ENCODE results near the gene CRACDL. TPM values are rescaled to one million over a fixed set of nuclear protein-coding genes. Genes with fewer than 3 reads are reported as not detected.
A peak's percentile ranks its signal among the peaks of the same experiment; 100 is the strongest.

Gene CRACDL
- polyA plus RNA-seq, 2 donors: 9.1 to 15.8 TPM

DNA sequence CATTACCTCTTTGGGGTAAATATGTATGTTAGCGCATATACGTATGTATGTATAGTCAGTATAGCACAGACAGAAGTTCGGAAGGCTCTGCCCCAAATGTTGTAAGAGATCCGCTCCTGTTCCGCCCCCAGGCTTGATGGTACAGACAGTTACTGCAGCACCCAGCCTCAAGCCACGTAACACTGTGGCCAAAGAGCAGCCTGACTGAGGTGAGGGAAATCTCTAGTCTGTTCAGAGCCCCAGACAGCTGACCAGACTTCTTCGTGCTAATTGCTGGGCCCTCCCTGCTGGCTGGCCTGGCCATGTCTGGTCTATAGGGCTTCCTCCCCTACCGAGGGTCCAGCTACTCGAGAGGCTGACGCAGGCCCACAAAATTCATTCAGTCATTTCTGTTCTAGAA is 7.8 kb downstream of the CRACDL start:
- Histone ChIP-seq H3K4me3 (ENCODE audit: low read depth in 1 of 2, low read length in 2 of 2) (no peak overlapping the region), H3K9me3 (ENCODE audit: control insufficient read depth in 2 of 2, insufficient read depth in 1 of 2, low read depth in 1 of 2, low read length in 1 of 2) (peaks cover 0 to 2% of the 10 kb centered on the region in 2 donors), H3K27me3 (ENCODE audit: control insufficient read depth in 1 of 2, insufficient read depth in 2 of 2, low read length in 2 of 2) (no peaks in the 10 kb centered on the region), H3K4me1 (ENCODE audit: control insufficient read depth in 2 of 2, insufficient read depth in 2 of 2, low read length in 1 of 2) (peaks cover 2 to 3% of the 10 kb centered on the region in 2 donors), H3K27ac (ENCODE audit: low read depth in 2 of 2, low read length in 1 of 2) (no peak overlapping the region), H3K36me3 (ENCODE audit: control insufficient read depth in 2 of 2, insufficient read depth in 2 of 2, low read length in 1 of 2) (no peaks in the 10 kb centered on the region)
- WGBS, 2 donors: 91 to 92% methylated on average over 10 of the region's 10 CpGs

GRCh38 chr2:98927027-98927426 is 9.0 kb downstream of the CRACDL start:
- H3K27ac ChIP-seq (ENCODE audit: low read depth in 2 of 2, low read length in 1 of 2): no peak overlapping the region
- WGBS, 2 donors: 86 to 88% methylated on average over 13 of the region's 13 CpGs
- H3K27me3 ChIP-seq (ENCODE audit: control insufficient read depth in 1 of 2, insufficient read depth in 2 of 2, low read length in 2 of 2): no peaks in the 10 kb centered on the region
- peaks cover 0 to 2% of the 10 kb centered on the region in 2 donors for H3K9me3 ChIP-seq (ENCODE audit: control insufficient read depth in 2 of 2, insufficient read depth in 1 of 2, low read depth in 1 of 2, low read length in 1 of 2)
- H3K4me3 ChIP-seq (ENCODE audit: low read depth in 1 of 2, low read length in 2 of 2): no peak overlapping the region
- no peaks in the 10 kb centered on the region for H3K36me3 ChIP-seq (ENCODE audit: control insufficient read depth in 2 of 2, insufficient read depth in 2 of 2, low read length in 1 of 2)
- H3K4me1 ChIP-seq (ENCODE audit: control insufficient read depth in 2 of 2, insufficient read depth in 2 of 2, low read length in 1 of 2): peaks cover 2 to 3% of the 10 kb centered on the region in 2 donors

DNA sequence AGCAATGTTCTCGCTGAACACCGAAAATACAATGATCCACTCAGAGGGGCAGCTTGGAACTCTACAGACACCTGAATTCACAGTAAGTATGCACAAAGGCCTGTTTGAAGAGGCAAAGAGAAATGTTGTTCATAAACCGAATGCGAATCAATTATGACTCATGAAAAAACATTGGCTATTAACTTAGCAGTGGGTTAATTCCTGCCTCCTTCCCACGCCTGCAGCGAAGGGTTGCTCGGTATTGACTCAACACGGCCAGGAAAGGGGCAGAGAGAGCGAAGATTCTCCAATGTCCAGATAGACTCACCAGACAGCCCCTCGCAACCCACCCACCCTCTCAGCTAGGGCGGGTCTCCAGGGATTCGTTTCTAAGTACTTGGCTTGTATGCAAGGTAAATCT is 9.4 kb downstream of the CRACDL start:
- Histone ChIP-seq H3K27me3 (ENCODE audit: control insufficient read depth in 1 of 2, insufficient read depth in 2 of 2, low read length in 2 of 2) (no peaks in the 10 kb centered on the region), H3K4me3 (ENCODE audit: low read depth in 1 of 2, low read length in 2 of 2) (no peak overlapping the region), H3K9me3 (ENCODE audit: control insufficient read depth in 2 of 2, insufficient read depth in 1 of 2, low read depth in 1 of 2, low read length in 1 of 2) (peaks cover 0 to 2% of the 10 kb centered on the region in 2 donors), H3K36me3 (ENCODE audit: control insufficient read depth in 2 of 2, insufficient read depth in 2 of 2, low read length in 1 of 2) (no peaks in the 10 kb centered on the region), H3K27ac (ENCODE audit: low read depth in 2 of 2, low read length in 1 of 2) (no peak overlapping the region), H3K4me1 (ENCODE audit: control insufficient read depth in 2 of 2, insufficient read depth in 2 of 2, low read length in 1 of 2) (peaks cover 2 to 4% of the 10 kb centered on the region in 2 donors)
- WGBS, 2 donors: 66 to 78% methylated on average over 12 of the region's 12 CpGs

DNA sequence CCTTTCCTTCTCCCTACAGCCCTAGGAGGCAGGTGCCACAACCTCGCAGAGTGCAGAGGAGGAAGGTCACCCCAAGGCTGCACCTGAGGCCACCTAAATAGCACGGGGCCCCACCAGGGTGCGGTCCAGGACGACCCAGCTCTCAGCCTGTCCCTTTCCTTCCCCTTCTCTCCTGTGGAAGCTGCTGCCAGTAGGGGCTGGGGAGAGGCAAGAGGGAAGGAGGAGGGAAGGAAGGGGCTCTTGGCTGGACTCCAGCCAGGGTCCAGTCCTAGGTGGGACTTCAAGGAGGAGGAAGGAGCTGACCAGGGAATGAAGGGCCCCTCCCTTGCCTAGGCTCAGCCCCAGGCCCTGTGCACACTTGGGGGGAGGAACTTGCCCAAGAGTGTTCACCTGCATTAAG is 11.1 kb downstream of the CRACDL start:
- H3K27me3 ChIP-seq (ENCODE audit: control insufficient read depth in 1 of 2, insufficient read depth in 2 of 2, low read length in 2 of 2): no peaks in the 10 kb centered on the region
- peaks cover 5 to 10% of the 10 kb centered on the region in 2 donors for H3K4me1 ChIP-seq (ENCODE audit: control insufficient read depth in 2 of 2, insufficient read depth in 2 of 2, low read length in 1 of 2)
- H3K27ac ChIP-seq (ENCODE audit: low read depth in 2 of 2, low read length in 1 of 2): no peak overlapping the region
- WGBS, 2 donors: 52 to 69% methylated on average over 4 of the region's 4 CpGs
- no peak overlapping the region for H3K4me3 ChIP-seq (ENCODE audit: low read depth in 1 of 2, low read length in 2 of 2)
- no peaks in the 10 kb centered on the region for H3K36me3 ChIP-seq (ENCODE audit: control insufficient read depth in 2 of 2, insufficient read depth in 2 of 2, low read length in 1 of 2)
- H3K9me3 ChIP-seq (ENCODE audit: control insufficient read depth in 2 of 2, insufficient read depth in 1 of 2, low read depth in 1 of 2, low read length in 1 of 2): no peaks in the 10 kb centered on the region

- 90 to 95% methylated on average over 4 of the region's 4 CpGs for WGBS, 2 donors
- no peaks in the 10 kb centered on the region for H3K9me3 ChIP-seq (ENCODE audit: control insufficient read depth in 2 of 2, insufficient read depth in 1 of 2, low read depth in 1 of 2, low read length in 1 of 2)
- H3K27me3 ChIP-seq (ENCODE audit: control insufficient read depth in 1 of 2, insufficient read depth in 2 of 2, low read length in 2 of 2): no peaks in the 10 kb centered on the region
- H3K36me3 ChIP-seq (ENCODE audit: control insufficient read depth in 2 of 2, insufficient read depth in 2 of 2, low read length in 1 of 2): no peaks in the 10 kb centered on the region
- H3K4me3 ChIP-seq (ENCODE audit: low read depth in 1 of 2, low read length in 2 of 2): no peak overlapping the region
- H3K27ac ChIP-seq (ENCODE audit: low read depth in 2 of 2, low read length in 1 of 2): no peak overlapping the region
- H3K4me1 ChIP-seq (ENCODE audit: control insufficient read depth in 2 of 2, insufficient read depth in 2 of 2, low read length in 1 of 2): peaks cover 5 to 10% of the 10 kb centered on the region in 2 donors
These were observed 11.8 kb downstream of the CRACDL start for GRCh38 chr2:98924038-98924830.

GRCh38 chr2:98923244-98923940 is 12.6 kb downstream of the CRACDL start:
- H3K36me3 ChIP-seq (ENCODE audit: control insufficient read depth in 2 of 2, insufficient read depth in 2 of 2, low read length in 1 of 2): no peaks in the 10 kb centered on the region
- H3K27me3 ChIP-seq (ENCODE audit: control insufficient read depth in 1 of 2, insufficient read depth in 2 of 2, low read length in 2 of 2): no peaks in the 10 kb centered on the region
- WGBS, 2 donors: 84 to 93% methylated on average over 1 of the region's 1 CpG
- H3K4me1 ChIP-seq (ENCODE audit: control insufficient read depth in 2 of 2, insufficient read depth in 2 of 2, low read length in 1 of 2): peaks cover 5 to 10% of the 10 kb centered on the region in 2 donors
- no peak overlapping the region for H3K4me3 ChIP-seq (ENCODE audit: low read depth in 1 of 2, low read length in 2 of 2)
- no peak overlapping the region for H3K27ac ChIP-seq (ENCODE audit: low read depth in 2 of 2, low read length in 1 of 2)
- no peaks in the 10 kb centered on the region for H3K9me3 ChIP-seq (ENCODE audit: control insufficient read depth in 2 of 2, insufficient read depth in 1 of 2, low read depth in 1 of 2, low read length in 1 of 2)

DNA sequence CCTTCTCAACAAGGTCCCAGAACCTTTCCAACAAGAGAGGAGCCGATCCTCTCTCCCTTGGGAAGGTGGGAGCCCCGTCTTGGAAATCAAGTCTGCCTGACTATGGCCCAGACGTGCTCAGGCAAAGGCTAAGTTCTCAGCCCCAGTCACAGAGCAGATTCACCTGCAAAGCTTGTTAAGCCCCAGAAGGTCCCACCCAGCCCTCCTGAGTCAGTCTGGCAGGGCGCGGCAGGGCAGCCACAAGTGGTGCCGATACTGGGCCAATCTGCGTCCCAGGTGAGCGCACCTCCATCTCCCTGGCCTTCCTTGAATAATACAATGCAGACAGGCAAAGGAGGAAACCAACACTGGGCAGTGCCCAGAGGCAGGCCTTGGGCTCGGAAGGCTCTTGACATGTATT is 15.0 kb downstream of the CRACDL start:
- WGBS, 2 donors: 57 to 61% methylated on average over 9 of the region's 9 CpGs
- Histone ChIP-seq H3K36me3 (ENCODE audit: control insufficient read depth in 2 of 2, insufficient read depth in 2 of 2, low read length in 1 of 2) (no peaks in the 10 kb centered on the region), H3K27me3 (ENCODE audit: control insufficient read depth in 1 of 2, insufficient read depth in 2 of 2, low read length in 2 of 2) (no peaks in the 10 kb centered on the region), H3K4me3 (ENCODE audit: low read depth in 1 of 2, low read length in 2 of 2) (no peak overlapping the region), H3K4me1 (ENCODE audit: control insufficient read depth in 2 of 2, insufficient read depth in 2 of 2, low read length in 1 of 2) (peaks cover 5 to 8% of the 10 kb centered on the region in 2 donors), H3K27ac (ENCODE audit: low read depth in 2 of 2, low read length in 1 of 2) (peak overlapping the region; percentile 88 to 97), H3K9me3 (ENCODE audit: control insufficient read depth in 2 of 2, insufficient read depth in 1 of 2, low read depth in 1 of 2, low read length in 1 of 2) (no peaks in the 10 kb centered on the region)

DNA sequence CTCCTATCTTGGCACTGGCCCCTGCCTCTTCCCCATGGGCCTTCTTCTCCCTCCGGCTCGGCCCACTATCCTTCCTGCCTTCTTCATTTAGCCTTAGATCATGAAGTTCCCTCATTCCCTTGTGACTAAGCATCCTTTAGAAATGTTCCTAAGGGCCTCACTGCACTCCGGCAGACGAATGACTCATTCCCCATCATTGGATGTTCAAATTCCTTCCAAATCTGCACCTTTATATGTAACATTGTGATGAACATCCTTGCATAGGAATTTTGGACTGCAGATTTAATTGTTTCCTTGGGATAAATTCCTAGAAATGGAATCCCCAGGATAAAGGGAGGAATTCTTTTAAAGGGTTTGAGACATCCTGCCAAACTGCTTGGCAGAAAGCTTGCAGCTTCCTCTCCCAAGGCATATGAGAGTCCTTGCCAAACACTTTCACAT is 19.0 kb downstream of the CRACDL start:
- Histone ChIP-seq H3K4me3 (ENCODE audit: low read depth in 1 of 2, low read length in 2 of 2) (no peak overlapping the region), H3K4me1 (ENCODE audit: control insufficient read depth in 2 of 2, insufficient read depth in 2 of 2, low read length in 1 of 2) (peaks cover 4 to 34% of the 10 kb centered on the region in 2 donors), H3K27ac (ENCODE audit: low read depth in 2 of 2, low read length in 1 of 2) (peak overlapping the region; percentile 47 to 76), H3K36me3 (ENCODE audit: control insufficient read depth in 2 of 2, insufficient read depth in 2 of 2, low read length in 1 of 2) (no peaks in the 10 kb centered on the region), H3K9me3 (ENCODE audit: control insufficient read depth in 2 of 2, insufficient read depth in 1 of 2, low read depth in 1 of 2, low read length in 1 of 2) (no peaks in the 10 kb centered on the region), H3K27me3 (ENCODE audit: control insufficient read depth in 1 of 2, insufficient read depth in 2 of 2, low read length in 2 of 2) (no peaks in the 10 kb centered on the region)
- 19 to 50% methylated on average over 4 of the region's 4 CpGs for WGBS, 2 donors

DNA sequence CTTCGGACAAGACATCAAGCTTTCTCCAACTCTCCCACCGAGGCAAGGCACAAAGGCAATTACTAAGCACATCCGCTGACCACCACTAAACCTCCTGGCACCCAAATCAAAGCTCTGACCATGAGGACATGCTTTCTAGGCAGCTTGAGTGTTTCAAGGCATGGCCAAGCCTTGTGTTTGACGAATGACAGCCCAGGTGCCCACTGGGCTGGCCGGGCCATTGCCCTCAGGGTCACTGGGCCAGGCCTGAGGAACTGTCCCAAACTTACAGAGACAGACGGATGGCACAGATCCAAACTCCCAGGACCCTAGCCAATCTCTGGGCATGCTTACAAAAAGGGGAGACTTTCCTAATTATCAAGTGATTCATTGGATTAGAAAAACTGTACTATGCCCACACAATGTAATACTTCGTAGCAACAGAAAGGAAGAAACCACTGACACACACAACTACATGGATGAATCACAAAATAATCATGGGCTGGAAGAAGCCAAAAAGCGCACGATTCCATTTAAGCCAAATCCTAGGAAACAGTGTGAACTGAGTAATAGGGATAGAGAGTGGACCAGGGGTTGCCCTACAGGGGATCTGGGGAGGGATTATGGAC is 20.2 kb downstream of the CRACDL start:
- H3K9me3 ChIP-seq (ENCODE audit: control insufficient read depth in 2 of 2, insufficient read depth in 1 of 2, low read depth in 1 of 2, low read length in 1 of 2): no peaks in the 10 kb centered on the region
- 65 to 78% methylated on average over 9 of the region's 9 CpGs for WGBS, 2 donors
- H3K4me1 ChIP-seq (ENCODE audit: control insufficient read depth in 2 of 2, insufficient read depth in 2 of 2, low read length in 1 of 2): peaks cover 8 to 43% of the 10 kb centered on the region in 2 donors
- H3K36me3 ChIP-seq (ENCODE audit: control insufficient read depth in 2 of 2, insufficient read depth in 2 of 2, low read length in 1 of 2): no peaks in the 10 kb centered on the region
- no peaks in the 10 kb centered on the region for H3K27me3 ChIP-seq (ENCODE audit: control insufficient read depth in 1 of 2, insufficient read depth in 2 of 2, low read length in 2 of 2)
- H3K27ac ChIP-seq (ENCODE audit: low read depth in 2 of 2, low read length in 1 of 2): peak overlapping the region; percentile 69 to 83
- H3K4me3 ChIP-seq (ENCODE audit: low read depth in 1 of 2, low read length in 2 of 2): no peak overlapping the region

Measured in esophagus (tissue), 2 donors.